MCF 10A (cell line): ENCODE measurements around the gene ZNF536. TPM values are rescaled to one million over a fixed set of nuclear protein-coding genes. Genes with fewer than 3 reads are reported as not detected.

Source experiments
- BruUV-seq: library from RNA; stranded (reverse); fragments of 400-500 nt; replicated peaks from 2 replicates; lab custom pipeline; 2021; lab: Mats Ljungman, UMichigan
- CTCF ChIA-PET: fragments of 300-600 bp; sonication (Branson Sonifier 250); formaldehyde crosslinking; extraction: SDS; loops from one replicate; lab custom pipeline; 2021; ENCODE audit warnings: antibody characterized with exemption, inconsistent platforms; lab: Yijun Ruan, JAX
- POLR2A ChIA-PET: fragments of 300-600, 350-650 bp; sonication (Branson Sonifier 250); formaldehyde crosslinking; extraction: SDS; loops from one replicate; lab custom pipeline; 2020; ENCODE audit warnings: antibody characterized with exemption, inconsistent platforms; lab: Yijun Ruan, JAX
- DNase-seq: peaks from one replicate; pipeline ENCODE4 v3.0.0-alpha.2; 2018; ENCODE audit not compliant: unreplicated experiment
- H3K27ac Mint-ChIP-seq: one replicate; pipeline ENCODE4 v1.8.0; 2022; ENCODE audit warnings: mild to moderate bottlenecking, low read depth, mixed read lengths; ENCODE audit not compliant: unreplicated experiment
- H3K27me3 Mint-ChIP-seq: one replicate; pipeline ENCODE4 v1.8.0; 2022; ENCODE audit warnings: mixed read lengths; ENCODE audit not compliant: insufficient read depth, unreplicated experiment
- H3K36me3 Mint-ChIP-seq: one replicate; pipeline ENCODE4 v1.8.0; 2022; ENCODE audit warnings: mild to moderate bottlenecking, moderate library complexity, mixed read lengths; ENCODE audit not compliant: insufficient read depth, unreplicated experiment
- H3K4me1 Mint-ChIP-seq: one replicate; pipeline ENCODE4 v1.8.0; 2022; ENCODE audit warnings: mixed read lengths; ENCODE audit not compliant: insufficient read depth, unreplicated experiment
- H3K4me3 Mint-ChIP-seq: one replicate; pipeline ENCODE4 v1.8.0; 2022; ENCODE audit warnings: mild to moderate bottlenecking, moderate library complexity, mixed read lengths; ENCODE audit not compliant: unreplicated experiment
- H3K9me3 Mint-ChIP-seq: one replicate; pipeline ENCODE4 v1.8.0; 2022; ENCODE audit warnings: mixed read lengths; ENCODE audit not compliant: unreplicated experiment
- CTCF ChIP-seq: fragments of 200-600 bp; IDR thresholded peaks from one replicate; pipeline ENCODE4 v1.8.0; 2022; ENCODE audit warnings: antibody characterized with exemption, mild to moderate bottlenecking; ENCODE audit not compliant: unreplicated experiment
- intact Hi-C: fragments of 100-400 bp; cut with micrococcal nuclease; formaldehyde crosslinking; loops from 2 replicates; pipeline ENCODE4 v1.14.1; 2022
- total RNA-seq: library from RNA; stranded (reverse); gene quantifications from 2 replicates; pipeline ENCODE4 v1.2.3, GENCODE V29; 2022

ZNF536 gene
- total RNA-seq, 1 experiment from 2014 or later: not detected

- TF ChIP-seq CTCF: no peak
- POLR2A ChIA-PET: interaction anchor here (0.5 kb wide), 1 partner anchor 1158 kb away, joined by 3 read pairs; no protein-coding TSS in a partner anchor
- intact Hi-C loops: no loop called here
- no peak overlapping the region for H3K4me3 Mint-ChIP-seq
- H3K27ac Mint-ChIP-seq: no peak overlapping the region
- H3K4me1 Mint-ChIP-seq: no peaks in the 10 kb centered on the region
- no TSS peak for BruUV-seq
- no peaks in the 10 kb centered on the region for H3K27me3 Mint-ChIP-seq
- no peaks in the 10 kb centered on the region for H3K36me3 Mint-ChIP-seq
- CTCF ChIA-PET: no interaction called here
- DNase-seq: no peak
- peaks cover 53% of the 10 kb centered on the region for H3K9me3 Mint-ChIP-seq
Observed at GRCh38 chr19:30428844-30429243, 56.7 kb downstream of the ZNF536 start.

- no peaks in the 10 kb centered on the region for H3K36me3 Mint-ChIP-seq
- BruUV-seq: no TSS peak
- no peak overlapping the region for H3K27ac Mint-ChIP-seq
- no peaks in the 10 kb centered on the region for H3K27me3 Mint-ChIP-seq
- H3K9me3 Mint-ChIP-seq: peaks cover 43% of the 10 kb centered on the region
- H3K4me3 Mint-ChIP-seq: no peak overlapping the region
- no peak for TF ChIP-seq CTCF
- intact Hi-C loops: no loop called here
- ChIA-PET POLR2A (no interaction called here), CTCF (no interaction called here)
- DNase-seq: no peak
- no peaks in the 10 kb centered on the region for H3K4me1 Mint-ChIP-seq
Observed at GRCh38 chr19:30430206-30430734, 58.1 kb downstream of the ZNF536 start.

GRCh38 chr19:30431591-30431990 is 59.4 kb downstream of the ZNF536 start:
- Mint-ChIP-seq H3K4me1 (no peaks in the 10 kb centered on the region), H3K9me3 (peaks cover 34% of the 10 kb centered on the region), H3K27ac (no peak overlapping the region), H3K27me3 (no peaks in the 10 kb centered on the region), H3K36me3 (no peaks in the 10 kb centered on the region), H3K4me3 (no peak overlapping the region)
- POLR2A ChIA-PET: no interaction called here
- CTCF ChIA-PET: no interaction called here
- no peak for TF ChIP-seq CTCF
- no peak for DNase-seq
- intact Hi-C loops: no loop called here
- BruUV-seq: no TSS peak

- intact Hi-C loops: no loop called here
- DNase-seq: no peak
- Mint-ChIP-seq H3K9me3 (peaks cover 18% of the 10 kb centered on the region), H3K27ac (no peak overlapping the region), H3K4me1 (no peaks in the 10 kb centered on the region), H3K27me3 (no peaks in the 10 kb centered on the region), H3K36me3 (no peaks in the 10 kb centered on the region), H3K4me3 (no peak overlapping the region)
- TF ChIP-seq CTCF: no peak
- CTCF ChIA-PET: interaction anchor here (0.7 kb wide), 1 partner anchor 379 kb away, joined by 4 read pairs; no protein-coding TSS in a partner anchor
- POLR2A ChIA-PET: no interaction called here
- no TSS peak for BruUV-seq
Observed at GRCh38 chr19:30434797-30435594, 62.8 kb downstream of the ZNF536 start.
